Activated CD4-positive, alpha-beta T cell treated with anti-CD3 and anti-CD28 coated beads, Interleukin-2, amount 10 ng/mL, durations not matched to agents 24 days and 14 days (primary cell): ENCODE data around the gene CDHR1. TPM values are rescaled to one million over a fixed set of nuclear protein-coding genes. Genes with fewer than 3 reads are reported as not detected.

Experiments
- DNase-seq: peaks from one replicate; pipeline ENCODE4 v3.0.0; 2022
- H3K27ac Mint-ChIP-seq: one replicate; pipeline ENCODE4 v1.8.0; 2022; ENCODE audit warnings: mild to moderate bottlenecking, mixed read lengths
- H3K27me3 Mint-ChIP-seq: one replicate; pipeline ENCODE4 v1.8.0; 2022; ENCODE audit warnings: mixed read lengths
- H3K36me3 Mint-ChIP-seq: one replicate; pipeline ENCODE4 v1.8.0; 2022; ENCODE audit warnings: low read depth, mild to moderate bottlenecking, mixed read lengths
- H3K4me1 Mint-ChIP-seq: one replicate; pipeline ENCODE4 v1.8.0; 2021; ENCODE audit warnings: mixed read lengths
- H3K4me3 Mint-ChIP-seq: one replicate; pipeline ENCODE4 v1.8.0; 2022; ENCODE audit warnings: mild to moderate bottlenecking, moderate library complexity, mixed read lengths
- H3K9me3 Mint-ChIP-seq: one replicate; pipeline ENCODE4 v1.8.0; 2021; ENCODE audit warnings: mixed read lengths
- intact Hi-C: fragments of 100-400 bp; cut with micrococcal nuclease; formaldehyde crosslinking; loops from one replicate; pipeline ENCODE4 v1.15.1; 2023
- total RNA-seq: library from RNA; stranded (reverse); gene quantifications from 2 replicates; pipeline ENCODE4 v1.2.3, GENCODE V29; 2022

CDHR1 gene
- total RNA-seq, 1 donor from 2014 or later, result 0.33 TPM

DNA sequence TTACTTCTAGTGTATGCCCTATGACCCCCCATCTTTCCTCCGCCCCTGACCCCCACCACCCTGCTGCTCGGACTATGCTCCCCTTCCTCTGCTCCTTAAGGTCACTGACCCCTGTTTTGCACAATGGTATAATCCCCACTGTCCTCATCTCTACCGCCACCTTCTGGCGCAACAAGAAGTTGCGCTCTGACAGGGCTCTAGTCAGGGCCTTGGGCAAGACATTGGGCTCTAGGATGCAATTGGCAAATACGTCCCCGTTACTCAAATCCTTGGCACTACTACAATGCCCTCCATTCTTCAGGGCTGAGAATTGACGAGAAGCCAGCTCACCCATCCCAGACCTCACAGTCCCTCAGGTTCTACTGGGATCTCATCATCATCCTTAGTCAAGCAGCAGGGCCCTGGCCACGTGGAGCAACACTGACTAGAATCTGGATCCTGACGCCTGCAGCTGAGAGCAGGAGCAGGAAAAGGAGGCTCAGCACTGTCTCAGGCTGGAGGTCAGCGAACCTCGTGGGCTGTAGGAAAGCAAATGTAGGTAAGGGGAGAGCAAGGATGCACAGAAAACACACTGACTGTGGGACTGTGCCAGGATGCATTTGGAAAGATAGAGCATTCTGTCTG is 20.4 kb downstream of the CDHR1 start:
- H3K4me3 Mint-ChIP-seq, result peak overlapping the region; percentile 46
- no peak overlapping the region for H3K27ac Mint-ChIP-seq
- H3K27me3 Mint-ChIP-seq, result peaks cover 2% of the 10 kb centered on the region
- intact Hi-C loops, result no loop called here
- no peaks in the 10 kb centered on the region for H3K4me1 Mint-ChIP-seq
- peak; percentile 85 for DNase-seq
- peaks cover 5% of the 10 kb centered on the region for H3K9me3 Mint-ChIP-seq
- H3K36me3 Mint-ChIP-seq, result no peaks in the 10 kb centered on the region

DNA sequence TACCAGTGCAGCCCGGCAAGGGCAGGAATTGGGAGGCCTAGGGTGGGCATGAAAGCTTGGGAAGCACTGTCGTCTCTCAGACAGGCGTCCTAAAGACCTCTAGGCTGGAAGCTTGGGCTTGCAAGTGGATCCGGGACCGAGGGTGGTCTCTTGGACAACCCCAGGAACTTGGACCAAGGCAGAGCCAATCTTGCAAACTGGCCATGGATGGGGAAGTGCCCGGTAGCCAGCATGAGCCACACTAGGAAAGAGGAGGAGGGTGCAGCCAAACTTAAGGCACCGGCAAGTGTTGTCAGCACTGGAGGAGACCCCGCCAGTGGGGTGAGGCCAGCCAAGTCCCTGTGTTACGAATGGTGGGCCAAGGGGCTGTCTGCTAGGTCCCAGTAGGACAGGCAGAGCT is 22.5 kb downstream of the CDHR1 start:
- H3K27me3 Mint-ChIP-seq, result peaks cover 2% of the 10 kb centered on the region
- no peak for DNase-seq
- no peak overlapping the region for H3K27ac Mint-ChIP-seq
- no peaks in the 10 kb centered on the region for H3K4me1 Mint-ChIP-seq
- H3K9me3 Mint-ChIP-seq, result peaks cover 5% of the 10 kb centered on the region
- intact Hi-C loops, result no loop called here
- no peaks in the 10 kb centered on the region for H3K36me3 Mint-ChIP-seq
- no peak overlapping the region for H3K4me3 Mint-ChIP-seq

DNA sequence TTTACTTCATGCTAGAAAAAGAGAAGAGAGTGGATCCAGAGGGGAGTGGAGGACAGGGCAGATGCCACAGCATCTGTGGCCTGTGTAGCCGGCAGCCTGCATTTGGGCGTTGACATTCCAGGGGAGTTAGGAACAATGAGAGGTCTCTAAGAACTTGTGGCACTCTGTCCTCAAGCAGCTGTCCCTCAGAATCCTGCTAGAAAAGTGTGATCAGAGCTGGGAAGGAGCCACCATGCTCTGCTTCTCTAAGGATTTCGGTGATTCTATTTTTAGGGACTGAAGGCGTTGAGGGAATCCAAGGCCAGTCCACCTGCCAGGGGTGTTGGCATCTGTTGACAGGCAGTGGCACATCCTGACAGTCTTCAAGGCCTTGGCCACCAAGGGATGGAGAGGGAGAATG is 23.4 kb downstream of the CDHR1 start:
- intact Hi-C loops, result no loop called here
- no peaks in the 10 kb centered on the region for H3K27me3 Mint-ChIP-seq
- DNase-seq, result no peak
- no peaks in the 10 kb centered on the region for H3K4me1 Mint-ChIP-seq
- no peak overlapping the region for H3K4me3 Mint-ChIP-seq
- H3K36me3 Mint-ChIP-seq, result no peaks in the 10 kb centered on the region
- H3K9me3 Mint-ChIP-seq, result peaks cover 5% of the 10 kb centered on the region
- no peak overlapping the region for H3K27ac Mint-ChIP-seq

- no peak overlapping the region for H3K4me3 Mint-ChIP-seq
- intact Hi-C loops, result no loop called here
These were observed 27.6 kb downstream of the CDHR1 start for GRCh38 chr10:84221916-84222315.

GRCh38 chr10:84224411-84225028 is 30.2 kb downstream of the CDHR1 start:
- intact Hi-C loops, result no loop called here
- H3K4me3 Mint-ChIP-seq, result no peak overlapping the region
- no peak overlapping the region for H3K27ac Mint-ChIP-seq
- no peak for DNase-seq
- peaks cover 4% of the 10 kb centered on the region for H3K27me3 Mint-ChIP-seq
- H3K4me1 Mint-ChIP-seq, result no peaks in the 10 kb centered on the region
- no peaks in the 10 kb centered on the region for H3K36me3 Mint-ChIP-seq
- H3K9me3 Mint-ChIP-seq, result peaks cover 1% of the 10 kb centered on the region

More at GRCh38 chr10:84221916-84222315, 27.6 kb downstream of the CDHR1 start:
- Mint-ChIP-seq H3K27me3 (no peaks in the 10 kb centered on the region), H3K9me3 (peaks cover 5% of the 10 kb centered on the region), H3K4me1 (no peaks in the 10 kb centered on the region), H3K36me3 (no peaks in the 10 kb centered on the region), H3K27ac (no peak overlapping the region)
- no peak for DNase-seq

GRCh38 chr10:84225427-84226173 is 31.3 kb downstream of the CDHR1 start, which contains the start of gene LRIT2:
LRIT2 (minus strand) TSS chr10:84225544; CDS start chr10:84225520, 24 bp downstream.
- H3K9me3 Mint-ChIP-seq, result no peaks in the 10 kb centered on the region
- intact Hi-C loops, result no loop called here

GRCh38 chr10:84226616-84227015 is 32.3 kb downstream of the CDHR1 start:
- intact Hi-C loops, result no loop called here
- no peak for DNase-seq
- H3K4me3 Mint-ChIP-seq, result no peak overlapping the region
- H3K27ac Mint-ChIP-seq, result no peak overlapping the region
- H3K36me3 Mint-ChIP-seq, result no peaks in the 10 kb centered on the region
- no peaks in the 10 kb centered on the region for H3K4me1 Mint-ChIP-seq
- H3K27me3 Mint-ChIP-seq, result peaks cover 4% of the 10 kb centered on the region
- H3K9me3 Mint-ChIP-seq, result no peaks in the 10 kb centered on the region

More at GRCh38 chr10:84225427-84226173, 31.3 kb downstream of the CDHR1 start, which contains the start of gene LRIT2:
- H3K36me3 Mint-ChIP-seq, result no peaks in the 10 kb centered on the region
- DNase-seq, result no peak
- H3K4me1 Mint-ChIP-seq, result no peaks in the 10 kb centered on the region
- H3K27ac Mint-ChIP-seq, result no peak within 1 kb of the TSS
- H3K4me3 Mint-ChIP-seq, result no peak within 1 kb of the TSS
- H3K27me3 Mint-ChIP-seq, result peaks cover 4% of the 10 kb centered on the region

DNA sequence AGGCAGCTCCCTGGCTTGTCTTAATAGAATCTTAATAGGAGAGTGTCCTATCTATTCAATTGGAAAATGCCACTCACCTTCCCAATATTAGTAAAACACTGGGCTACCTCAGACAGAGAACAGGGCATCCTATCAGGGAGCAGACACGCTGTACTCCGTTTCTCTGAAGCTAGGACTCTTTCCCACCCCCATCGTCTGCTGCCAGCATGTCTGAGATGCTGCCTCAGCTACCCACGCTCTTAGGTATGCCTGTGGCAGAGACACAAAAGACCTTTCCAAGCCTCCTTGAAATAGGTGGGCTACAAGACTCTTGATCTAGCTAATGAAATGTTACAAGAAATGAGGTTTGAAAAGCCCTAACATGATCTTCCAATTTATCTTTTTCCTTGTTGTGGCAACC is 33.5 kb downstream of the CDHR1 start:
- H3K36me3 Mint-ChIP-seq, result no peaks in the 10 kb centered on the region
- H3K4me1 Mint-ChIP-seq, result no peaks in the 10 kb centered on the region
- H3K9me3 Mint-ChIP-seq, result no peaks in the 10 kb centered on the region
- H3K27ac Mint-ChIP-seq, result no peak overlapping the region
- H3K4me3 Mint-ChIP-seq, result no peak overlapping the region
- intact Hi-C loops, result no loop called here
- peaks cover 4% of the 10 kb centered on the region for H3K27me3 Mint-ChIP-seq
- DNase-seq, result no peak

DNA sequence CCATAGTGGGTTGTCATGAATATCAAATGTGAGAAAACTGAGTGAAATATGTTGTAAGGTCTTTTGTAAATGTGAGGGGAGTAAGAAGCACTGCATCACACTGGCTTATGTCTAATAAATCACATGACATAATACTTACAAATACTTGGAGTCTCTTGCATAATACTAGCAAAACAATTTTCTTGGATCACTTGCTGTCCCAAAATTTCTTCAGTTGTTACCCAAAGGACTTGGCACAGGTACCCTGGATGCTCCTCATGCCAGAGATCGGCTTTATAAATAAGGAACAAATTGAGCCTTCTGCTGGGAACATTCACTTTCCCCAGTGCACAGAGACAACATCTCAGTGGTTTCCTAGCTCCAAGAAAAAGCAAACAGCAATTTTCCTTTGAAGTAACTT is 36.0 kb downstream of the CDHR1 start:
- intact Hi-C loops, result no loop called here
- no peaks in the 10 kb centered on the region for H3K9me3 Mint-ChIP-seq
- H3K4me3 Mint-ChIP-seq, result no peak overlapping the region
- no peaks in the 10 kb centered on the region for H3K36me3 Mint-ChIP-seq
- peaks cover 4% of the 10 kb centered on the region for H3K27me3 Mint-ChIP-seq
- no peaks in the 10 kb centered on the region for H3K4me1 Mint-ChIP-seq
- no peak overlapping the region for H3K27ac Mint-ChIP-seq
- no peak for DNase-seq

DNA sequence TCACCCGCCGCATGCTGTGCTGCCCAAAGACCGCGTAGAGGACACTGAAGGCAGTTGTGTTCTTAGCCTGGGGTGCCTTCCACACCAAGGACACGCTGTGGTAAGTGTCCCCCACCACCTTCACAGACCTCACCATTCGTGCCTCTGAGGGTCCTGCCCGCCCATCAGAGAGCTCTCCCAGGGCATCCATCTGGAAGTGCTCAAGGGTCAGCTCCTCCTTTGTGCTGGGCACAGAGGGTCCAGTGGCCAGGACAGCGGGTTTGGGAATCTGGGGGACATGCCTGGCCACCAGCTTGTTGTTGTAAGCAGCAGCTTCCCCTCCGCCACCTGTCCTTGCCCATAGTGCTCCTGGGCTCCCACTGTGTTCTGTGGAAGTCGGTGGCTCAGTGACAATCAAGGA is 38.0 kb downstream of the CDHR1 start:
- peaks cover 2% of the 10 kb centered on the region for H3K27me3 Mint-ChIP-seq
- DNase-seq, result no peak
- no peak overlapping the region for H3K27ac Mint-ChIP-seq
- H3K4me1 Mint-ChIP-seq, result no peaks in the 10 kb centered on the region
- no peaks in the 10 kb centered on the region for H3K9me3 Mint-ChIP-seq
- H3K36me3 Mint-ChIP-seq, result no peaks in the 10 kb centered on the region
- H3K4me3 Mint-ChIP-seq, result no peak overlapping the region
- intact Hi-C loops, result no loop called here

DNA sequence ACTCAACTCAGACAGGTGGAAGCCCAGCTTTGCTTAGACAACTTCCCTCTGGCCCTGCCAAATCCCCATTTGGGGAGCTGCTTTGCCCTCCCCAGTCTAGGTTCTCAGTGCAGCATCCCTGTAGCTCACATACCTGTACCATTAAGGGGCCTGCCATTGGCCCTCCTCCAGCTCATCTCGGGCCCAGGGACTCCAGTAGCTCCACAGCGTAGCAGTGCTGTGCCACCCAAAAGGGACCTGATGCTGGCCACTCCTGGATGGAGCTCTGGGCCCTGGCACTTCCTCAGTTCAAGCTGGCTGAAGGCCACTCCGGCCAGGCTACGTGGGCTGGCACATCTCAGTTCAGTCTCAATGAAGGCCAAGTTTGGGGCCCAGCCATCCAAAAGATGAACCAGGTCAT is 39.6 kb downstream of the CDHR1 start:
- Mint-ChIP-seq H3K27ac (no peak overlapping the region), H3K4me1 (no peaks in the 10 kb centered on the region), H3K4me3 (no peak overlapping the region), H3K36me3 (no peaks in the 10 kb centered on the region), H3K9me3 (no peaks in the 10 kb centered on the region), H3K27me3 (peaks cover under 1% of the 10 kb centered on the region)
- intact Hi-C loops, result no loop called here
- no peak for DNase-seq

- Mint-ChIP-seq H3K27me3 (no peaks in the 10 kb centered on the region), H3K4me3 (no peak overlapping the region), H3K36me3 (no peaks in the 10 kb centered on the region), H3K9me3 (no peaks in the 10 kb centered on the region), H3K4me1 (no peaks in the 10 kb centered on the region), H3K27ac (no peak overlapping the region)
- intact Hi-C loops, result no loop called here
- DNase-seq, result no peak
These were observed 40.1 kb downstream of the CDHR1 start for GRCh38 chr10:84234479-84234878.

DNA sequence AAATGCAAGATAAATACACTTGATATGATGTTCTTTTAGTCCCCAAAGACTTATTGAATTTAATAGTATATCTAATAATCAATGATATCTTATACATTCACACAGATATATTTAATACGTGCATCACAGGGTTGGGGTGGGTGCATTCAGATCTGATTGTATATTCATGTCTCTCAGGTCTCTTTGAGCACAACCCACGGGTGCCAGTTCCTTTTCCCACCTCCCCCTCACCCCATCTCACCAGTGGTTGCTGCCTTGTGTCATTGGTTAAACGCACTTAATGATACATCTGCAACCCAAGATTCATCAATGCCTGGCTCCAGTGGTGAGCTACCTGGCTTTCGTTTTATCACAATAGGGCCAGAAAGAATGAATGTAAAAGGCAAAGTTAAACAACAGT is 40.8 kb downstream of the CDHR1 start:
- Mint-ChIP-seq H3K27ac (no peak overlapping the region), H3K4me1 (no peaks in the 10 kb centered on the region), H3K4me3 (no peak overlapping the region), H3K9me3 (no peaks in the 10 kb centered on the region), H3K36me3 (no peaks in the 10 kb centered on the region), H3K27me3 (no peaks in the 10 kb centered on the region)
- intact Hi-C loops, result no loop called here
- no peak for DNase-seq

DNA sequence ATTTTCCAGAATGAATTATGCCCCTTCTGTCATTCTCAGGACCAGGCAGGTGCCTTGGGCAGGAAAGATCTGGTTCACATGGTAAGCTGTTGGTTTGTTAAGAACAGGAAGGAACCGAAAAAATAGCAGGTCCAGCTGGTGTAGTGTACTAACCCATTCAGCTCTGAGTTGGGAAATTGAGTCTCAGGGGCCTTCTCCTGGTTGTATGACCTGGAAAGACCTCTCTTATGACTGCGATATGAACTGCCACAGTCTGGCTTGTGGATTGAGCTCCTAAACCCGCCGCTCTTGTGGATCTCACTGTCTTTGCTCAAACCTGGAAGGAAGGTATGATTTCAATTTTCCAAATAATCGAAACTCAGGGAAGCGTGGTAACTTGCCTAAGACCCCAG is 42.5 kb downstream of the CDHR1 start:
- H3K9me3 Mint-ChIP-seq, result no peaks in the 10 kb centered on the region
- H3K4me3 Mint-ChIP-seq, result no peak overlapping the region
- no peaks in the 10 kb centered on the region for H3K4me1 Mint-ChIP-seq
- H3K27me3 Mint-ChIP-seq, result peaks cover 4% of the 10 kb centered on the region
- intact Hi-C loops, result no loop called here
- no peaks in the 10 kb centered on the region for H3K36me3 Mint-ChIP-seq
- DNase-seq, result no peak
- H3K27ac Mint-ChIP-seq, result no peak overlapping the region
